MM.1S (cell line): ENCODE results near the gene NDRG4.
A peak's percentile ranks its signal among the peaks of the same experiment; 100 is the strongest.

Source experiments
- DNase-seq: peaks from one replicate; pipeline ENCODE4 v3.0.0-alpha.2; 2015
- H2AFZ ChIP-seq: fragments of 300-600 bp; sonication (generic); 2 replicates; pipeline ENCODE4 v1.6.0; 2016; ENCODE audit warnings: antibody characterized with exemption, low read length
- H3F3A ChIP-seq: fragments of 300-600 bp; sonication (generic); 2 replicates; pipeline ENCODE4 v1.6.1; 2016; ENCODE audit warnings: mild to moderate bottlenecking, antibody characterized with exemption, low read length, moderate library complexity, mixed read lengths; ENCODE audit not compliant: insufficient read depth
- H3K27ac ChIP-seq: fragments of 300-600 bp; sonication (generic); 2 replicates; pipeline ENCODE4 v1.5.1; 2016; ENCODE audit warnings: mild to moderate bottlenecking, low read length
- H3K27me3 ChIP-seq: fragments of 300-600 bp; sonication (generic); replicated peaks from 2 replicates; pipeline ENCODE4 v1.6.0; 2016; ENCODE audit warnings: low read length; ENCODE audit not compliant: insufficient read depth
- H3K36me3 ChIP-seq: fragments of 300-600 bp; sonication (generic); replicated peaks from 2 replicates; pipeline ENCODE4 v1.6.1; 2016; ENCODE audit warnings: mild to moderate bottlenecking, low read length, mixed read lengths; ENCODE audit not compliant: insufficient read depth
- H3K4me1 ChIP-seq: fragments of 300-600 bp; sonication (generic); 2 replicates; pipeline ENCODE4 v1.6.1; 2016; ENCODE audit warnings: low read length, mixed read lengths
- H3K4me2 ChIP-seq: fragments of 300-600 bp; sonication (generic); 2 replicates; pipeline ENCODE4 v1.6.0; 2016; ENCODE audit warnings: low read depth, low read length
- H3K4me3 ChIP-seq: fragments of 300-600 bp; sonication (generic); 2 replicates; pipeline ENCODE4 v1.5.1; 2016; ENCODE audit warnings: low read length, mixed read lengths
- H3K79me2 ChIP-seq: fragments of 300-600 bp; sonication (generic); 2 replicates; pipeline ENCODE4 v1.6.1; 2016; ENCODE audit warnings: mixed run types, low read length, mixed read lengths
- H3K9ac ChIP-seq: fragments of 300-600 bp; sonication (generic); 2 replicates; pipeline ENCODE4 v1.6.1; 2016; ENCODE audit warnings: low read length, mixed read lengths
- H3K9me2 ChIP-seq: fragments of 300-600 bp; sonication (generic); replicated peaks from 2 replicates; pipeline ENCODE4 v1.6.1; 2016; ENCODE audit warnings: mild to moderate bottlenecking, low read length, mixed read lengths; ENCODE audit not compliant: insufficient read depth
- H3K9me3 ChIP-seq: fragments of 300-600 bp; sonication (generic); replicated peaks from 2 replicates; pipeline ENCODE4 v1.6.1; 2016; ENCODE audit warnings: mild to moderate bottlenecking, low read length, mixed read lengths; ENCODE audit not compliant: insufficient read depth
- H4K20me1 ChIP-seq: fragments of 300-600 bp; sonication (generic); 2 replicates; pipeline ENCODE4 v1.6.1; 2016; ENCODE audit warnings: mild to moderate bottlenecking, low read length, moderate library complexity, mixed read lengths; ENCODE audit not compliant: insufficient read depth
- CTCF ChIP-seq: fragments of 300-600 bp; sonication (generic); IDR thresholded peaks from 2 replicates; pipeline ENCODE4 v1.5.1; 2016; ENCODE audit warnings: antibody characterized with exemption, low read length, mixed read lengths
- EZH2 ChIP-seq: fragments of 300-600 bp; sonication (generic); optimal IDR thresholded peaks from 2 replicates; pipeline ENCODE3; 2017; ENCODE audit warnings: low read depth, mild to moderate bottlenecking, antibody characterized with exemption, low read length, mixed read lengths
- EZH2phosphoT487 ChIP-seq: fragments of 300-600 bp; sonication (generic); IDR thresholded peaks from 2 replicates; pipeline ENCODE4 v1.6.1; 2018; ENCODE audit warnings: antibody characterized with exemption, low read length

The NDRG4 gene

GRCh38 chr16:58499615-58500351, at the start of gene NDRG4:
NDRG4 (plus strand) TSS chr16:58500143; CDS start chr16:58500249, 106 bp downstream.
- no peaks in the 10 kb centered on the region for H3K79me2 ChIP-seq
- H3K9ac ChIP-seq: no peak within 1 kb of the TSS
- no peaks in the 10 kb centered on the region for H3K27me3 ChIP-seq
- H3F3A ChIP-seq: peaks cover 10% of the 10 kb centered on the region
- TF ChIP-seq EZH2phosphoT487 (no peak), CTCF (no peak), EZH2 (no peak)
- H2AFZ ChIP-seq: no peak within 1 kb of the TSS
- no peaks in the 10 kb centered on the region for H3K9me3 ChIP-seq
- H3K4me3 ChIP-seq: no peak within 1 kb of the TSS
- no peaks in the 10 kb centered on the region for H4K20me1 ChIP-seq
- DNase-seq: no peak
- H3K9me2 ChIP-seq: no peaks in the 10 kb centered on the region
- H3K27ac ChIP-seq: no peak within 1 kb of the TSS
- H3K4me2 ChIP-seq: 0 out of 2 replicates have a peak within 1 kb of the TSS, but pooled peaks have one; percentile 38
- H3K4me1 ChIP-seq: peaks cover 32% of the 10 kb centered on the region
- H3K36me3 ChIP-seq: no peaks in the 10 kb centered on the region

- no peak for TF ChIP-seq EZH2phosphoT487
- TF ChIP-seq EZH2: no peak
- TF ChIP-seq CTCF: no peak
- no peaks in the 10 kb centered on the region for H3K4me1 ChIP-seq
- H3K9ac ChIP-seq: no peak overlapping the region
Observed at GRCh38 chr16:58450590-58450989, 49.4 kb upstream of the NDRG4 start.

GRCh38 chr16:58451265-58451689, 48.7 kb upstream of the NDRG4 start:
- Histone ChIP-seq H3K9me2 (no peaks in the 10 kb centered on the region), H3K9ac (no peak overlapping the region), H3K4me1 (no peaks in the 10 kb centered on the region), H3K79me2 (no peaks in the 10 kb centered on the region), H3K4me2 (no peak overlapping the region), H3K27ac (no peak overlapping the region), H2AFZ (no peak overlapping the region), H4K20me1 (no peaks in the 10 kb centered on the region), H3F3A (no peaks in the 10 kb centered on the region), H3K4me3 (no peak overlapping the region), H3K9me3 (no peaks in the 10 kb centered on the region), H3K27me3 (no peaks in the 10 kb centered on the region), H3K36me3 (no peaks in the 10 kb centered on the region)
- TF ChIP-seq CTCF: no peak
- no peak for TF ChIP-seq EZH2phosphoT487
- no peak for TF ChIP-seq EZH2
- no peak for DNase-seq

More at GRCh38 chr16:58450590-58450989, 49.4 kb upstream of the NDRG4 start:
- Histone ChIP-seq H3K27me3 (no peaks in the 10 kb centered on the region), H3K9me3 (no peaks in the 10 kb centered on the region), H3F3A (no peaks in the 10 kb centered on the region), H3K79me2 (no peaks in the 10 kb centered on the region), H2AFZ (no peak overlapping the region), H3K4me2 (no peak overlapping the region), H3K9me2 (no peaks in the 10 kb centered on the region), H3K4me3 (no peak overlapping the region), H4K20me1 (no peaks in the 10 kb centered on the region), H3K36me3 (no peaks in the 10 kb centered on the region), H3K27ac (no peak overlapping the region)
- no peak for DNase-seq
